OCI-LY7 (cell line): ENCODE results near the gene NLGN1.

Experiments
- CTCF ChIP-seq: fragments of 200-600 bp; sonication (generic); conservative IDR thresholded peaks from 2 replicates; pipeline ENCODE4 v1.5.1; 2014; ENCODE audit warnings: mild to moderate bottlenecking, antibody characterized with exemption, low read length, moderate library complexity, mixed read lengths
- EZH2phosphoT487 ChIP-seq: fragments of 200-600 bp; sonication (generic); IDR thresholded peaks from 2 replicates; pipeline ENCODE4 v1.6.1; 2018; ENCODE audit warnings: low read depth, borderline replicate concordance, mild to moderate bottlenecking, mixed run types, antibody characterized with exemption, low read length, moderate library complexity, mixed read lengths

GRCh38 chr3:173938616-173939015 is 541.1 kb downstream of the NLGN1 start:
- TF ChIP-seq CTCF (no peak), EZH2phosphoT487 (no peak)
